OCI-LY7 (cell line): ENCODE results near the gene KRT6B.

Experiments used
- CTCF ChIP-seq: fragments of 200-600 bp; sonication (generic); conservative IDR thresholded peaks from 2 replicates; pipeline ENCODE4 v1.5.1; 2014; ENCODE audit warnings: mild to moderate bottlenecking, antibody characterized with exemption, low read length, moderate library complexity, mixed read lengths
- EZH2phosphoT487 ChIP-seq: fragments of 200-600 bp; sonication (generic); IDR thresholded peaks from 2 replicates; pipeline ENCODE4 v1.6.1; 2018; ENCODE audit warnings: low read depth, borderline replicate concordance, mild to moderate bottlenecking, mixed run types, antibody characterized with exemption, low read length, moderate library complexity, mixed read lengths

GRCh38 chr12:52413202-52413601 lies 38.7 kb downstream of the KRT6B start:
- no peak for TF ChIP-seq CTCF
- no peak for TF ChIP-seq EZH2phosphoT487
